HG02870 (cell line): ENCODE data around the gene MAP3K5.
"Not testable (repeated sequence)": the region's sequence is repeated elsewhere in the genome, so short reads cannot be mapped to it uniquely, and the experiment has no call there.

Experiments
- ATAC-seq: cut with Tn5 transposase; IDR thresholded peaks from one replicate; pipeline ENCODE4 v1.9.1; 2021; ENCODE audit warnings: mild to moderate bottlenecking, moderate library complexity; ENCODE audit not compliant: unreplicated experiment

Gene MAP3K5

DNA sequence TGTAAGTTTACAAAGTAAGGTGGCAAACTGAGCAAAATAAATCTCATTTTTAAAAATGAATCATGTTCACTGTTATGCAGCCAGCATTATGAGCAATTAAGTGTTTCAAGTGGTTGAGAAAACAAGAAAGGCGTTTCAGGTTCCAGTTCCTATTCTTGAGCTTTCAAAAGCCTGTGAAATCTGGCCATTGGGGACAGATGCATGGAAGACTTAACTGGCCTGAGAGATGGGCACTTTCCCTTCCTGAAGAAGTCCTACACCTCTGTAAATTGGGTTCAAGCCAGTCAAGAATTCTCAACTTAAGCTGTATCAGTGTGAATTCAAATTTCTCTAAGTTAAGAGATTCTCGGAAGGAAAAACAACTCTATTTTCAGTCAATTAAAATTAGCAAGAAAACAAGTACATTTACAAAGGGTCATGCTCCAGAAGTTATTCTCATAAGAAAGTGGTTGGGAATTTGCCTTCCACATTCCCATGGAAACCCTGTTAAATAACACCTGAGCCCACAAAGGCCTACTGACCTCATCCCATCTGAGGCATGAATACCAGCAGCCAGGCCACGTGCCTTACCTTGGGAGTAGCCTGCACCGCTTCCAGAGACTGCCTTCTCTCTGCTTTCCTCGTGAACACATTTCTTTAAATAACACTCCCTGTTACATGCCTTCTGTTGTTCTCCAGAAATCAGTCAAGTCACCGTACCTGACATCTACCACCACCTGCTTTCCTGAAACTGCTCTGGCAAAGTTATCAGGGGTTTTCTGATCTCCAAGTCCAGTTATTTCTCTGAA is 19.4 kb downstream of the MAP3K5 start:
- ATAC-seq, result peak; percentile 73

DNA sequence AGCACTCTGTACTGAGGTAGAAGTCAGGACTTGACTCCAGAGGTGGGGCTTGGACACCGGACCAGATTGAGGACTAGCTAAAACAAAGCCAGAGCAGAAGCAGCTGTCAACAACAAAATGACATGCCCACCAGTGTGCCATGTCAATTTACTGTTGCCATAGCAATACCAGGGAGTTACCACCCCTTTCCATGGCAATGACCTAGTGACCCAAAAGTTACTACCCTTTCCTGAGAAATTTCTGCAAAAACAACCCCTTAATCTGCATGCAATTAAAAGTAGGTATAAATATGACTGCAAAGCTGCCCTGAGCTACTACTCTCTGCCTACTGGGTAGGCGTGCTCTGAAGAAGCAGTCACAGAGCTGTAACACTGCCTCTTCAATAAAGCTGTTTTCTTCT is 21.0 kb downstream of the MAP3K5 start:
- no peak for ATAC-seq

DNA sequence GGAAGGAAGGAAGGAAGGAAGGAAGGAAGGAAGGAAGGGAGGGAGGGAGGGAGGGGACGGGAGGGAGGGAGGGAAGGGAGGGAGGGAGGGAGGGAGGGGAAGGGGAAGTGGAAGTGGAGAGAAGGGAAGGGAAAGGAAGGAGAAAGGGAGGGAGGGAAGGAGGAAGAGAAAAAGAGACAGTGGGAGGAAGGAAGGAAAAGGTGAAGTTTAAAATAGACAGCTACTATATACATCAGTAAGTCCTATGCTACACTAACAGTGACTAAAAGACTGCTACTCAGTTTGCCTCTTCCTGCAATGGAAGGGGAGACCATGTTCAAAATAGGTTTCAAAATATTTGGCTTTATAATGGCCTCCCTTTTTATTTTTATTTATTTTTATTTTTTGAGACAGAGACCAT is 22.5 kb downstream of the MAP3K5 start:
- ATAC-seq, result no peak

DNA sequence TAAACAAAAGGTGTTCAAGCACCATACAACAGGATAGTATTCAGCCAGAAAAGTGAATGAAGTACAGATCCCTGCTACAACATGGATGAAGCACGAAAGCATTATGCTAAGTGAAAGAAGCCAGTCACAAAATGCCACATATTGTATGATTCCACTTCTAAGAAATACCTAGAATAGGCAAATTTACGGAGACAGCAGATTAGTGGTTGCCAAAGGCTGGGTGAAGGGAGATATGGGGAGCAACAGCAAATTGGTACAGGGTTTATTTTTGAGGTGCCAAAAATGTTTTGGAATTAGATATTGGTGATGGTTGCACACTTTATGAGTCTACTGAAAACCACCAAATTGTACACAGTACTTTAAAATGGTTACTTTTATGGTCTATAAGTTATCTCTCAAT is 23.2 kb downstream of the MAP3K5 start:
- ATAC-seq, result no peak

DNA sequence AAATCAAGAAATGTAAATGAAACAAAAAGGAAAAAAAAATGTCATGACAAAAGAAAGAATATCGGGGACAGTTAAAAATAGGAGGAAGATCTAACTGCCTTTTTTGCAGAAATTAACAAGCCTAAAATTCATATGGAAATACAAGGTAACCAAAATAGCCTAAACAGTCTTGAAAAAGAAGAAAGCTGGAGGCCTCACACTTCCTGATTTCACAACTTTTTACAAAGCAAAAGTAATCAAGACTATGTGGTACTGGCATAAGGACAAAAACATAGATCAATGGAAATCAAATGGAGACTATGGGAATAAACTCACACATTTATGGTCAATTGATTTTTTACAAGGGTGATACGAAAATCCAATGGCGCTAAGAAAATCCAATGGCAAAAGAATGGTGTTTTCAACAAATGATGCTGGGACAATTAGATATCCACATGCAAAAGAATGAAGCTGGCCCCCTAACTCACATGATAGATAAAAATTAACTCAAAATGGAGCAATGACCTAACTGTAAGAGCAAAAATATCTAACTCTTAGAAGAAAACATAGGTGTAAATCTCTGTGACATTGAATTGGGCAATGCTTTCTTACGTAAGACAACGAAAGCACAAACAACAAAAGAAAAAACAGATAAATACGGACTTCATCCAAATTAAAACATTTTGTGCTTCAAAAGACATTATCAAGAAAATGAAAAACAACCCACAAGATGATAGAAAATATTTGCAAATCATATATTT is 24.5 kb downstream of the MAP3K5 start:
- no peak for ATAC-seq

DNA sequence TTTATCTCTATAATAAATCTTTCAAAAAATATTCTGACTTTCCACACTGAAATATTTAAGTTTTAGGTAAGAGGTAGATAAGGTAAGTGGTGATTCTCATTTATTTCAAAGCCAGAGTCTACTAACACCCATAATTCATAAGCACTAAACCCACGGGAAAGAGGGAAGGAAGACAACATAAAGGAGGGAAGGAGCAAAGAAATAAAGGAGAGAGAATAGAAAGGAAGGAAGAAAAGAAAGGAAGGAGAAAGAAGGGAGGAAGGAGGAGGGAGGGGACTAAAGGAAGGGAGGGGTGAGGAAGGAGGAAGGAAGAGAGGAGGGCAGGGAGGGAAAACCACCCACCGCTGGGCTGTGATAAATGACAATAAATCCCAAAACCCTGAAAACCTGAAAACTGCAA is 25.2 kb downstream of the MAP3K5 start:
- no peak for ATAC-seq

DNA sequence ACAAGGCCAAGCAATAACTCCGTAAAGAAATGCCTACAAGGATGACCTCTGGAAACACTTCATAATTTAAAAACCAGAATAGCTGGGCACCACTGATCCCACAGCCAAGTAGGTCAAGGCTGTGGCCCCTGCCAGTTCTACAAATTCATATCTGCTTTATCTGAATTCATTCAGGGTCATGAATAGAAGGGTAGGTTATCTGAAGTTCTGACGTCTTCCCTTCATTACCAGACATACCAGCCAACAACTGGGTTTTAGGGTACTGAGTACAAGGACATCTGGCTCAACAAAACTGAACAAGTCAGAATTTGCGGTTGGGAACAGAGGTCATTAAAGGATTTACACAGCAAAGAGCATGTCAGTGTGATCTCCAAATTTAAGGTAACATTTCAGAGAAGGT is 26.0 kb downstream of the MAP3K5 start:
- no peak for ATAC-seq

DNA sequence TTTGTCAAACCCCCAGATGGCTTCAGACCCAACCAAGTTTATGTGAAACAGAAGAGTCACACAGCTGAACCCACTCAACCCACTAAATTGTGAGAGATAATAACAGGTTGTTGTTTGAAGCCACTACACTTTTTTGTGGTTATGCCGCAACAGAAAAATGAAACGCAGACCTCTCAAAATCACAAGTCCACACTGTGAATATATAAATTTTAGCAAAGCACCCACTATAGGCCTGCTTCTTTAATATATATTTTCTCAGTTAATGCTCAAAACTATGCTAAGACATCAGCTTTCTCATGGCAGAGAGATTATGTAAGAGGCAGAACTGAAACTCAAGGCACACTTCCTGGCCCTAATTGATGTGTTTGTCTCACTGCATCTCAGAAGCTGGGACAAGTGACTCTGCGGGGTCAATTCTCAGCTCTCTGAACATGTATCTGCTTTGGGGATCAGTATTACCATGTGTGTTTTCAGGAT is 27.7 kb downstream of the MAP3K5 start:
- peak; percentile 50 for ATAC-seq

DNA sequence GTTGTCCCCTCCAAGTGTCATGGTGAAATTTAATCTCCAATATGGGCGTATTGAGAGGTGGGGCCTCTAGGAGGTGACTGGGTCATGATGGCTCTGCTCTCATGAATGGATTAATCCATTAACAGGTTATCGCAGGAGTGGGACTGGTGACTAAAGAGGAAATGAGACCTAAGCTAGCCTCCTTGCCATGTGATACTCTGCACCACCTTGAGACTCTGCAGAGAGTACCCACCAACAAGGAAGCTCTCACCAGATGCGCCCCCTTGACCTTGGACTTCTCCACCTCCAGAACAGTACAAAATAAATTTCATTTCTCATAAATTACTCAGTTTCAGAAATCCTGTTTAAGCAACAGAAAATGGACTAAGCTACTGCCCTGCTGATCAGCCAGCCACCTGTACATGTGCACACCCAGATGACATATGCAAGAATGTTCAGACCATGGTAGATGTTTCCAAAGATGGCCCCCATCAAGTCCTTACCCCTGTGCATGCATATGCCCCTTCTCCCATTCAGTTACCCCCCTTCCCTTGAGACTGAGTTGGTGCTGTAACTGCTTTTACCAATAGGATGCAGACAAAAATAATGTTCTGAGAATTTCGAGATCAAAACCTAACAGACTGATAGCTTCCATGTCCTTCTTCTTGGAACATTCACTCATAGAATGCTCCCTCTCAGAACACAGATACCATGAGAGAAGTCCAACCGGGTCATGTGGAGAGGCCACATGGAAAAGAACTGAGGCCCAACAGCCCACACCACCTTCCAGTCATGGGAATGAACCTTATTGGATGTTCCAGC is 28.4 kb downstream of the MAP3K5 start:
- ATAC-seq, result no peak

DNA sequence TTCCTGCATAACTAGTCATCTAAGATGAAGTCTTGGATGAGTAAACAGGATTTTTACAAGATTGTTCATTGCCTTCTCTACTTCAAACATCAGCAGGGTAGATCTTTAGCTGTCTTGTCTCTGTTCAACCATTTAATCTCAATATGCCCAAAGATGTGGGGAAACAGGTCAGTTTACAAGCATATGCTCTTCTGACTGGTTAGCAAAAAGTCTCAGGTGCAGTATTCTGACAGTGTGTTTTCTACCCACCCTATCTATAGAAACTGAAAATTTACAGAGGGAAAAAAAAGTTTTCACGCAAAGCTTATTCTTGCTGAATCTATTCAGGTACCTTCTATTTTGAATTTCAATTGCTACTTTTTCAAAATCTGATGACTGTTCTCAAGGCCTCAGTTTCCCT is 29.0 kb downstream of the MAP3K5 start:
- ATAC-seq, result peak; percentile 32

DNA sequence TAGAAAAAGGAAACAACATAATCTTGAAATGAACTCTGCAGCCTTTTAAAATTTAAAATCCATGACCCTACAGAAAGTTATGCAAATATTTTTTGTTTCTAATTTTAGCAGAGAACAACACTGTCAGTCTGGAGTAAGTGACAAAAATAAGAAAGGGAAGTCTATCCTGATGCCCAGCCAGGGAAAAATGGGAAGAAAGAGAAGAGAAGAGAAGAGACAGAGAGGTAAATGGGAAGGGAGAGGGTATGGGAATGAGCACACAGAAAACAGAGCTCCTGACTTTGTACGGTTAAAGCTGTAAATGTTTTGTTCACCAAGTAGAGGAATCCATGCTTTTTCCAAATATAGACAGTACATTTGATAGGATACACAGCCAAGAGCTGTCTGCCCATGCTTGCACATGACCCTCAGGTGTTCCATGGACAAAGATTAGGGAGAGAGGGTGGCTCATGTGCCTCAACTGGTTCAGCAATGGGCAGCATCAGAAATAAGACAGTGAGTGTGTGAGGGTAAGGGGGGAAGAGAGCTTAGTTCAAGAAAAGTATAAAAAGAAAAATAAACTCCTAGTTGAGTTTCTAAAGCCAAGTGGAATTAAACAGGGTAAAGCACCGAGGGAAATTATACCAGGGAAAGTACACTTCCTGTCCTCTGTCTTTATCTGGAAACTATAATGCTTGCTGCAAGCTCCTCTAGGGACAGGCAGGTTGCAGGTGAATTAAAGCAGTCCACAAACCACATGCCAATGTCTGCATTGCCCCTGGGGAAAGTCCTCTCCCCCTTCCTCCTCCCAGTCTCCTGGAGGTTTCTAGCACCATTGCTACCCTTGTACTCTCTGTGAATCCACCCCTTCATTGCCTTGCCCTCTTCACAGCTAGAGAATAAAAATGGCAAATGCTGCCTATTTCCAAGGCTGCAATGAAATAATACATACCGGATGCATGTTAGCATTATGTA is 30.0 kb downstream of the MAP3K5 start:
- ATAC-seq, result no peak

DNA sequence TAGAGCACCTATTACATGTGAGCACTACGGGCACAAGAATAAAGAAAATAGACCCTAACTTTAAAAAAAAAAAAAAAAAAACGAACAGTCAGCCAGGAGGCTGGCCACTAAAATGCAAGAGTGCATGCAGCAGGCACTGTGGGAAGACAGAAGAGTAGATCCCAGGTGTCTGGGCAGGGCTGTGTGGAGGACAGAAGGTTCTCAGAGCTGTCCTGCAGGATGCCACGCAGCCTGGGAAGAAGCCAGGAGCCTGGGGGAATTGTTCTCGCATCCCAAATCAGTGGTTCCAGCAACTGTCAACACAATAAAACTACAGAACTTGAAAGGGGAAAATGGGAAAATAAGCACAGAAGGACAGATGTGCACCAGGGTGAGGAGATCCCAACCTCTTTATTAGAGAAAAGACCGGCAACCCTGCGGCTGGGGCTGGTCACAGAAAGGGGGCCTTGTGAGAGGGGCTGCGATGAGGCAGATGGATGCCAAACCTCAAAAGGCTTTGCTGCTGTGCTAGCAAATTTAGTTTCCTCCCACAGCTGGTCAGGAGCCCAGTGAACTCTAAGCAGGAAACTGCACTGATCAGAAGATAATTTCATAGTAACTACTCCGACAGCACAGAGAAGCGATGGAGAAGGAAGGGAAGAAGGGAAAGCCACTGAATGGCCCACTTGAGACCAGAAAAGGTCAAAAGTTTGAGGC is 30.9 kb downstream of the MAP3K5 start:
- no peak for ATAC-seq

DNA sequence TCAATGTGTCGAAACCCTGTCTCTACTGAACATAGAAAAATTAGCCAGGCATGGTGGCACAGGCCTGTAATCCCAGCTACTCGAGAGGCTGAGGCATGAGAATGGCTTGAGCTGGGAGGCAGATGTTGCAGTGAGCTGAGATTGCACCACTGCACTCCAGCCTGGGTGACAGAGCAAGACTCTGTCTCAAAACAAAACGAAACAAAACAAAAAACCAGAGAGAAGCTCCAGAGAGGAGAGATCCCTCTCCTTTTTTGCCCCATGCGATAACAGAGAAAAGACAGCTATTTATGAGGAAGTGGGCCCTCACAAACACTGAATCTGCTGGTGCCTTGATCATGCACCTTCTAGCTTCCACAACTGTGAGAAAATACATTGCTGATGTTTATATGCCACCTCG is 31.5 kb downstream of the MAP3K5 start:
- ATAC-seq, result not testable (repeated sequence)

DNA sequence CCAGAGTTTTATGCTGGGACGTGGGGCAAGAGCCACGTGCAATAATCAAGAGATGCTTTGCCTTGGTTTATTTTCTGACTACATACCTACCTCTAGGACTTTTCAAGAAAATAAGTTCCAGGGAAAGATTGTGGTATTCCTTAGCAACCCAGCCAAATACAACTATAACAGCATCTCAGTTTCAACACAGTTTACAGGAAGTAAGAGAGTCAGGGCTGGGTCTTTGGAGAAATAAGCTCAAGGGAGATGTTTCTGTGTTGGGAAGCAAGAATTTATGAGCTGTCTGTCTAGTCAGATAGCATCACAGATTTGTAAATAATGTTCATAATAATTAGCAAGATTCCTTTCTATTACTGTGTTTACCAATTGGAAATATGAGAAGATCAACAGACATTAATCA is 35.1 kb downstream of the MAP3K5 start:
- ATAC-seq, result no peak

DNA sequence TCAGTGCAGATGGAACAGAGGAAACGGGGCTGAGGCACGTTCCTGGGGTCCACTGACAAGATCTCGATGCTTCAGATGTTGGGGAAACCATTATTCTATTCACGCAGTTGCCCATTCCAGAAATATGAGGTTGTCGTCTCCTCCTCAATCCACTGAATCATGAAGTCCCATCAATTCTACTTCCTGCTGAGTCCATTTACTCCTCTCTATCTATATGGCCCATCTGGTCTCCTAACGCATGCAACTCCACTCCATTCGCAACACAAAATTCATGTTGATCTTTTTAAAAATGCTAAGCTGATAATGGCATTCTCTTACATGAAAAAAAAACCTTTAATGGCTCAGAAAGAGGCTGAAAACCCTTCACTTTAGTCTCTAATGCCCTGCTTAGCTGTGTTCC is 37.5 kb downstream of the MAP3K5 start:
- ATAC-seq, result no peak

DNA sequence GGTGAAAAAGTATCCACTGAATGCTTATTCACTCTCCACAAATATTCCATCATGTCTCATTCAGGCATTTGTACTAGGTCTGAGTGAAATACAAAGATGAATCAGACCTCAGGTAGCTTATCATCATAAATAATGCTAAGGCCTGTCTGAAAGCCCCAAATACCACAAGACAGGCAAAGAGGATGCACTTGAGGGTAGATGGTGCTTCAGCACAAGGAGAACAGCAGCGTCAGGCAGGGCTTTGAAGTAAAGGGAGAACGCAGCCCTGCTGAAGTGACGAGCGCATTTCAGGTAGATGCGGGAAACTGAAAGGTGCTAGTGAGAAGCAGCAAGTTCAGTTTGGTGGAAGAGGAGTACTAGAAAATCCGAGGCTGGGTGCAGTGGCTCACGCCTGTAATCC is 38.7 kb downstream of the MAP3K5 start:
- ATAC-seq, result no peak

DNA sequence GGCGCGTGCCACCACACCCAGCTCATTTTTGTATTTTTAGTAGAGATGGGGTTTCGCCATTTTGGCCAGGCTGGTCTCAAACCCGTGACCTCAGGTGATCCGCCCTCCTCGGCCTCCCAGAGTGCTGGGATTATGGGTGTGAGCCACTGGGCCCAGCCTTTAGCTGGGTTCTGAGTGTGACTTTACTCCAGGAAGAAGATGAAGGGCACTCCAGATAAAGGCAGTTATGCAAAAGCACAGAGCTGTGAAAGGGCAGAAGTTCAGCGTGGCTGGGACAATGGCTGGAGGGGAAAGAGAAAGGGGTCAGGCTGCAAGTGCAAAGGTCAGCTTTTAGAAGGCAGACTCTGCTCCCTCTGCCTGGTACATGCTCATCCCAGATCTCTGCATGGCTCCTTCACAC is 39.7 kb downstream of the MAP3K5 start:
- no peak for ATAC-seq

DNA sequence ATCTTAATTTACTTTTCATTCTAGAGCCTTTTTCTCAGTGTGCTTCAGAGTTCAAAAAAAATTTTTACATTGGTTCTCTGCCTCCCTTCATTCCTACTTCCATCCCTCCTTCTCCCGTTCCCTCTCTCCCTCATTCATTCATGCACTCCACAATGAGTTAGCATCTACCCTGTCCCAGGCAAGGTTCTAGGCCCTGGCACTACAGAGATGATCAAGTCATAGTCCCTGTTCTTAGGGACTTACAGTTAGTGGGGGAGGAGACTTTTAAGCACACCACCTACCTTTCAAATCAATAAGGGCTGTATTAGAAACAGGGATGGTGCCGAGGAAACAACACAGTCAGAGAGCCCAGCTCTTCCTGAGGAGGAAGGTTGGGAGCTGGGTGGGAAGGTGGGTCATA is 40.3 kb downstream of the MAP3K5 start:
- ATAC-seq, result no peak

DNA sequence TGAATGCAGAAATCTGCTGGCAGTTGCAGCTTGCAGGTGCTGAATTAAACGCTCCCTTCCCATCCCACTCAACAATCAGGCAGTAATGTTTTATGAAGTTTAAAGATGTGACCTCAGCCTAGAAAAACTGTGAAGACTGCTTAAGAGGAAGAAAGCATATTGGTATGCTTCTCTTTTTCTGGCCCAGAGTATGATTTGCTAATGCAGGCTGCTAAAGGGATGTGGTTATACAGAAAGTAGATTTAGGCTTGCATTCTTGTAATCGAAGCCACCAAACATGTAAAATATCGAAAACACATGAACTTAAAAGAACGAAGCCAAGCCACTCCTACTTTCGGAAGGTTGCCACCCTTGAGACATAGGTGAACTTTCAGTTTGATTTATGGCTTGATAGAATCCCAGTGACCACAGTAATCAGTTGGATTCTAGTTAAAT is 40.7 kb downstream of the MAP3K5 start:
- ATAC-seq, result peak; percentile 91
